GM23338 (cell line): ENCODE results near the gene RIPK4. TPM values are rescaled to one million over a fixed set of nuclear protein-coding genes. Genes with fewer than 3 reads are reported as not detected.

Experiments
- ATAC-seq: fragments of 200-7000 bp; cut with Tn5 transposase; 3 replicates; pipeline ENCODE4 v1.9.1; 2020
- DNase-seq: peaks from one replicate; pipeline ENCODE4 v3.0.0-alpha.2; 2015; ENCODE audit warnings: low spot score
- H2AFZ ChIP-seq: fragments of 200-600 bp; sonication (generic); 2 replicates; pipeline ENCODE4 v1.8.0; 2016; ENCODE audit warnings: antibody characterized with exemption, mild to moderate bottlenecking, moderate library complexity
- H3F3A ChIP-seq: fragments of 200-600 bp; sonication (generic); replicated peaks from 2 replicates; pipeline ENCODE4 v1.8.0; 2017; ENCODE audit warnings: antibody characterized with exemption, mixed run types, low read depth
- H3K27ac ChIP-seq: fragments of 200-600 bp; sonication (generic); 2 replicates; pipeline ENCODE4 v1.6.1; 2016; ENCODE audit warnings: low read depth
- H3K27me3 ChIP-seq: fragments of 200-600 bp; sonication (generic); 2 replicates; pipeline ENCODE4 v1.8.0; 2016; ENCODE audit warnings: mild to moderate bottlenecking, mixed run types, moderate library complexity; ENCODE audit not compliant: insufficient read depth
- H3K36me3 ChIP-seq: fragments of 200-600 bp; sonication (generic); 2 replicates; pipeline ENCODE4 v1.8.0; 2016; ENCODE audit warnings: mild to moderate bottlenecking; ENCODE audit not compliant: insufficient read depth
- H3K4me1 ChIP-seq: fragments of 200-600 bp; sonication (generic); 2 replicates; pipeline ENCODE4 v1.8.0; 2016; ENCODE audit warnings: mild to moderate bottlenecking, moderate library complexity; ENCODE audit not compliant: insufficient read depth
- H3K4me2 ChIP-seq: fragments of 200-600 bp; sonication (generic); 2 replicates; pipeline ENCODE4 v1.7.1; 2017; ENCODE audit warnings: mixed run types
- H3K4me3 ChIP-seq: fragments of 200-600 bp; sonication (generic); 2 replicates; pipeline ENCODE4 v1.6.1; 2016; ENCODE audit warnings: mixed run types
- H3K79me2 ChIP-seq: fragments of 200-600 bp; sonication (generic); replicated peaks from 2 replicates; pipeline ENCODE4 v1.8.0; 2017; ENCODE audit warnings: mild to moderate bottlenecking; ENCODE audit not compliant: insufficient read depth
- H3K9me2 ChIP-seq: fragments of 200-600 bp; sonication (generic); 2 replicates; pipeline ENCODE4 v1.8.0; 2017; ENCODE audit not compliant: insufficient read depth
- H4K20me1 ChIP-seq: fragments of 200-600 bp; sonication (generic); replicated peaks from 2 replicates; pipeline ENCODE4 v1.8.0; 2017; ENCODE audit warnings: mild to moderate bottlenecking; ENCODE audit not compliant: insufficient read depth
- H3K27ac Mint-ChIP-seq: 2 replicates; pipeline ENCODE4 v1.8.0; 2020; ENCODE audit warnings: inconsistent platforms, mild to moderate bottlenecking, moderate library complexity, mixed read lengths
- H3K27me3 Mint-ChIP-seq: 3 replicates; pipeline ENCODE4 v1.8.0; 2022; ENCODE audit warnings: low read depth, mild to moderate bottlenecking, moderate library complexity, mixed read lengths, inconsistent platforms; ENCODE audit not compliant: insufficient read depth, poor library complexity
- H3K36me3 Mint-ChIP-seq: 3 replicates; pipeline ENCODE4 v1.8.0; 2021; ENCODE audit warnings: low read depth, mild to moderate bottlenecking, inconsistent platforms, moderate library complexity, mixed read lengths
- H3K4me1 Mint-ChIP-seq: 3 replicates; pipeline ENCODE4 v1.8.0; 2020; ENCODE audit warnings: mild to moderate bottlenecking, inconsistent platforms, mixed read lengths
- H3K4me3 Mint-ChIP-seq: 3 replicates; pipeline ENCODE4 v1.8.0; 2021; ENCODE audit warnings: moderate library complexity, mild to moderate bottlenecking, inconsistent platforms, mixed read lengths
- H3K9me3 Mint-ChIP-seq: 3 replicates; pipeline ENCODE4 v1.8.0; 2020; ENCODE audit warnings: moderate library complexity, mild to moderate bottlenecking, inconsistent platforms, mixed read lengths
- CREB1 ChIP-seq: fragments of 250-450 bp; sonication (Bioruptor Pico); IDR thresholded peaks from 2 replicates; pipeline ENCODE4 v1.5.0; 2020; ENCODE audit warnings: low read depth, mild to moderate bottlenecking, moderate library complexity
- CTCF ChIP-seq, 2 experiments: fragments of 200-600 bp in 1 of 2; sonication (generic) in 1 of 2; conservative IDR thresholded peaks; 2 replicates each; pipeline versions ENCODE4 v1.5.1 to v1.6.1; 2016 to 2017; ENCODE audit warnings: antibody characterized with exemption in 2 of 2, low read depth in 2 of 2, mild to moderate bottlenecking in 2 of 2, moderate library complexity in 1 of 2
- EZH2 ChIP-seq: fragments of 200-600 bp; sonication (generic); IDR thresholded peaks from one replicate; pipeline ENCODE4 v1.8.0; 2017; ENCODE audit warnings: antibody characterized with exemption, mild to moderate bottlenecking, low read depth; ENCODE audit not compliant: unreplicated experiment
- EZH2phosphoT487 ChIP-seq: fragments of 200-600 bp; sonication (generic); IDR thresholded peaks from one replicate; pipeline ENCODE4 v1.8.1; 2018; ENCODE audit warnings: antibody characterized with exemption; ENCODE audit not compliant: unreplicated experiment
- JUNB ChIP-seq: IDR thresholded peaks from one replicate; pipeline ENCODE4 v1.6.1; 2016; ENCODE audit warnings: antibody characterized with exemption; ENCODE audit not compliant: unreplicated experiment
- NANOG ChIP-seq: IDR thresholded peaks from 2 replicates; pipeline ENCODE4 v1.6.1; 2016; ENCODE audit warnings: antibody characterized with exemption, borderline replicate concordance
- REST ChIP-seq: IDR thresholded peaks from one replicate; pipeline ENCODE4 v1.6.1; 2018; ENCODE audit warnings: antibody characterized with exemption; ENCODE audit not compliant: unreplicated experiment
- STAT1 ChIP-seq: IDR thresholded peaks from one replicate; pipeline ENCODE4 v1.6.1; 2016; ENCODE audit warnings: antibody characterized with exemption; ENCODE audit not compliant: unreplicated experiment
- ZNF114 ChIP-seq: fragments of 250-450 bp; sonication (Bioruptor Pico); IDR thresholded peaks from 2 replicates; pipeline ENCODE4 v1.5.0; 2020; ENCODE audit warnings: mild to moderate bottlenecking, moderate library complexity
- polyA plus RNA-seq: library from polyadenylated mRNA; unstranded; fragments of >200 nt; fragmentation: Nextera tagmentation; extraction: Ambion mirVana; gene quantifications from 2 replicates; pipeline ENCODE4 v1.2.1, GENCODE V29; 2016
- total RNA-seq: library from RNA; depleted of rRNA; stranded (reverse); fragments of >200 nt; shearing (Covaris generic); gene quantifications from 2 replicates; pipeline ENCODE4 v1.2.3, GENCODE V29; 2014
- TF ChIP-seq, protein P1 (sequence below): IDR thresholded peaks from 2 replicates; pipeline ENCODE4 v1.6.1; 2016; ENCODE audit warnings: antibody characterized with exemption

RIPK4 gene
- total and polyA plus RNA-seq, 2 experiments from 2014 or later: 2.5 to 9.9 TPM

- TF ChIP-seq REST (no peak), CTCF (conservative IDR thresholded peaks at IDR 0.05; ENCODE audit: low read depth in 2 of 2) (no peak), STAT1 (no peak), CREB1 (CRISPR knock-in tag) (no peak), ZNF114 (CRISPR knock-in tag) (no peak), EZH2 (no peak), JUNB (no peak), NANOG (no peak), EZH2phosphoT487 (no peak)
- TF ChIP-seq, protein P1, sequence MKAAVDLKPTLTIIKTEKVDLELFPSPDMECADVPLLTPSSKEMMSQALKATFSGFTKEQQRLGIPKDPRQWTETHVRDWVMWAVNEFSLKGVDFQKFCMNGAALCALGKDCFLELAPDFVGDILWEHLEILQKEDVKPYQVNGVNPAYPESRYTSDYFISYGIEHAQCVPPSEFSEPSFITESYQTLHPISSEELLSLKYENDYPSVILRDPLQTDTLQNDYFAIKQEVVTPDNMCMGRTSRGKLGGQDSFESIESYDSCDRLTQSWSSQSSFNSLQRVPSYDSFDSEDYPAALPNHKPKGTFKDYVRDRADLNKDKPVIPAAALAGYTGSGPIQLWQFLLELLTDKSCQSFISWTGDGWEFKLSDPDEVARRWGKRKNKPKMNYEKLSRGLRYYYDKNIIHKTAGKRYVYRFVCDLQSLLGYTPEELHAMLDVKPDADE: no peak
These were observed 12.8 kb upstream of the RIPK4 start (continued) for GRCh38 chr21:41779659-41780058.

DNA sequence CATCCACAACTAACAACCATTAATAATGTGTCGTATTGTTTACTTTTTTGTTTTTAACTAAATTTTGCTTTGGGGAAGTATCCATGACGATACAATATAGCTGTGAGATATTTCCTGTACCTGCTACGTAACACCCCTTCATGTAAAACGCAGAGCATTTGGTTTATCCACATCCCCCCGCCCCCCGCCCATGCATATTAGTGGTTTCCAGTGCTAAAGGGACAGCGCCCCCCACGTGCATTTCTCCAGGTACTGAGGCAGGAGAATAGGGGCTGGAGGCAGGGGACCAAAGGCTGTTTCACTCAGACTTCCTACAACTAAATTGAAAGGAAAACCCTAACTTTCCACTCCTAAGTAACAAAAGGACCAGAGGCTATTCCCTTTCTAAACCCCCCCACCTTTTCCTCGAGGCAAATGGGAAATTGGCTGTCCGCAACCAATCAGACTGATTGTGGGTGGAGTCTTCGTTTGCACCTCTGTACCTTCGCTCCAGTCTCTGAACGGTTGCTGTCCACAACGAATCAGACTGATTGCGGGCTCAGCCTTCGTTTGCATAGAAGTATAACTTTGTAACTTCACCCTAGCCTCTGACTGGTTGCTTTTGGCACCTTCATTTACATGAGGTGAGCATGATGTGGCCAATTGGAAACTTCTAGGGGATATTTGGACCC lies 12.2 kb upstream of the RIPK4 start:
- Histone ChIP-seq H3F3A (no peaks in the 10 kb centered on the region), H3K4me3 (peak overlapping the region; percentile 36), H3K4me2 (peak overlapping the region; percentile 64), H3K36me3 (no peaks in the 10 kb centered on the region), H2AFZ (peak overlapping the region; percentile 11; the same call in 1 of the 2 replicates), H3K4me1 (peaks cover 6% of the 10 kb centered on the region), H3K27me3 (no peaks in the 10 kb centered on the region), H3K27ac (no peak overlapping the region; the same call in 1 of the 2 replicates), H3K79me2 (no peaks in the 10 kb centered on the region), H4K20me1 (no peaks in the 10 kb centered on the region), H3K9me2 (no peaks in the 10 kb centered on the region)
- H3K4me3 Mint-ChIP-seq: peak overlapping the region; percentile 66
- DNase-seq: peak; percentile 83
- H3K27me3 Mint-ChIP-seq: peaks cover 1% of the 10 kb centered on the region
- H3K36me3 Mint-ChIP-seq: no peaks in the 10 kb centered on the region
- H3K27ac Mint-ChIP-seq: no peak overlapping the region
- no peaks in the 10 kb centered on the region for H3K9me3 Mint-ChIP-seq
- TF ChIP-seq EZH2phosphoT487 (no peak), CREB1 (CRISPR knock-in tag) (0 out of 2 replicates have a peak, but pooled peaks have one; percentile 15), REST (peak; percentile 4), JUNB (no peak), CTCF (conservative IDR thresholded peaks at IDR 0.05; ENCODE audit: low read depth in 2 of 2) (peak; percentile 38 to 41; a peak in 3 of 4 replicates), EZH2 (no peak)
- TF ChIP-seq, protein P1: no peak
- H3K4me1 Mint-ChIP-seq: peaks cover 13% of the 10 kb centered on the region
- ATAC-seq: peak; percentile 69
